ENCODE results near the gene KBTBD12. TPM values are rescaled to one million over a fixed set of nuclear protein-coding genes. Genes with fewer than 3 reads are reported as not detected.

KBTBD12 gene
- total RNA-seq, 1 experiment from 2014 or later, result not detected

GRCh38 chr3:128014548-128014947 lies 99.5 kb downstream of the KBTBD12 start:
- POLR2A ChIA-PET, result no interaction called here
- peaks cover 4 to 9% of the 10 kb centered on the region in 2 experiments; a peak in 3 of 4 replicates for H3K4me1 ChIP-seq (ENCODE audit: control insufficient read depth in 1 of 2, insufficient read depth in 2 of 2, low read length in 2 of 2)
- RAD21 ChIA-PET (ENCODE audit: low non-redundant PET in 1 of 2, low total read pairs in 2 of 2, uncharacterized antibody in 2 of 2, unreplicated experiment in 2 of 2), result no interaction called here
- H3K4me2 ChIP-seq (ENCODE audit: low read length), result no peak overlapping the region
- TF ChIP-seq, protein P1, sequence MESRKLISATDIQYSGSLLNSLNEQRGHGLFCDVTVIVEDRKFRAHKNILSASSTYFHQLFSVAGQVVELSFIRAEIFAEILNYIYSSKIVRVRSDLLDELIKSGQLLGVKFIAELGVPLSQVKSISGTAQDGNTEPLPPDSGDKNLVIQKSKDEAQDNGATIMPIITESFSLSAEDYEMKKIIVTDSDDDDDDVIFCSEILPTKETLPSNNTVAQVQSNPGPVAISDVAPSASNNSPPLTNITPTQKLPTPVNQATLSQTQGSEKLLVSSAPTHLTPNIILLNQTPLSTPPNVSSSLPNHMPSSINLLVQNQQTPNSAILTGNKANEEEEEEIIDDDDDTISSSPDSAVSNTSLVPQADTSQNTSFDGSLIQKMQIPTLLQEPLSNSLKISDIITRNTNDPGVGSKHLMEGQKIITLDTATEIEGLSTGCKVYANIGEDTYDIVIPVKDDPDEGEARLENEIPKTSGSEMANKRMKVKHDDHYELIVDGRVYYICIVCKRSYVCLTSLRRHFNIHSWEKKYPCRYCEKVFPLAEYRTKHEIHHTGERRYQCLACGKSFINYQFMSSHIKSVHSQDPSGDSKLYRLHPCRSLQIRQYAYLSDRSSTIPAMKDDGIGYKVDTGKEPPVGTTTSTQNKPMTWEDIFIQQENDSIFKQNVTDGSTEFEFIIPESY (IDR thresholded peaks at IDR 0.05; ENCODE audit: extremely low read depth, insufficient replicate concordance, low read length), result no peak
- CTCF ChIA-PET, result no interaction called here
- no peaks in the 10 kb centered on the region for H4K20me1 ChIP-seq (ENCODE audit: insufficient read depth)
- no peak overlapping the region for H3K27ac ChIP-seq (ENCODE audit: low read depth, low read length)
- no peaks in the 10 kb centered on the region for H3K27me3 ChIP-seq (ENCODE audit: insufficient read depth, low read length)
- intact Hi-C loops (cut with micrococcal nuclease), result no loop called here
- no peaks in the 10 kb centered on the region for H3K36me3 ChIP-seq (ENCODE audit: control insufficient read depth in 1 of 2, insufficient read depth in 2 of 2, low read length in 2 of 2)
- H3K79me2 ChIP-seq (ENCODE audit: insufficient read depth, low read length), result no peaks in the 10 kb centered on the region
- DNase-seq (ENCODE audit: low read depth, low spot score), result no peak
- H3K4me3 ChIP-seq (replicated peaks in 1 of 2; ENCODE audit: low read depth in 1 of 2, low read length in 2 of 2), result no peak overlapping the region
- H3K9me2 ChIP-seq (ENCODE audit: insufficient read depth), result no peaks in the 10 kb centered on the region
- no peak for ATAC-seq
- H3K9ac ChIP-seq (ENCODE audit: low read length), result no peak overlapping the region
- peaks cover 0 to 5% of the 10 kb centered on the region in 2 experiments; a peak in 1 of 4 replicates for H3K9me3 ChIP-seq (ENCODE audit: control insufficient read depth in 1 of 2, insufficient read depth in 1 of 2, low read depth in 1 of 2, low read length in 2 of 2)
- no peak overlapping the region for H2AFZ ChIP-seq (ENCODE audit: low read depth, low read length, poor library complexity, severe bottlenecking)
- BruUV-seq (replicated peaks), result no TSS peak

GRCh38 chr3:128016502-128016901 lies 101.5 kb downstream of the KBTBD12 start:
- intact Hi-C loops (cut with micrococcal nuclease), result no loop called here
- RAD21 ChIA-PET (ENCODE audit: low non-redundant PET in 1 of 2, low total read pairs in 2 of 2, uncharacterized antibody in 2 of 2, unreplicated experiment in 2 of 2), result no interaction called here
- BruUV-seq (replicated peaks), result no TSS peak
- H3K9ac ChIP-seq (ENCODE audit: low read length), result no peak overlapping the region
- DNase-seq (ENCODE audit: low read depth, low spot score) (no peak), ATAC-seq (no peak)
- H3K4me1 ChIP-seq (ENCODE audit: control insufficient read depth in 1 of 2, insufficient read depth in 2 of 2, low read length in 2 of 2), result peaks cover under 1 to 3% of the 10 kb centered on the region in 2 experiments; a peak in 3 of 4 replicates
- no peaks in the 10 kb centered on the region for H3K36me3 ChIP-seq (ENCODE audit: control insufficient read depth in 1 of 2, insufficient read depth in 2 of 2, low read length in 2 of 2)
- H3K9me2 ChIP-seq (ENCODE audit: insufficient read depth), result no peaks in the 10 kb centered on the region
- TF ChIP-seq EZH2phosphoT487 (IDR thresholded peaks at IDR 0.05; ENCODE audit: borderline replicate concordance), result no peak
- TF ChIP-seq RAD21 (IDR thresholded peaks at IDR 0.05; ENCODE audit: low read depth), result no peak
- TF ChIP-seq POLR2A (IDR thresholded peaks at IDR 0.05; ENCODE audit: borderline replicate concordance, extremely low read depth, insufficient read depth, insufficient read length), result no peak
- TF ChIP-seq FOSL1 (IDR thresholded peaks at IDR 0.05; ENCODE audit: low read depth), result no peak
- no peak for TF ChIP-seq ELF1 (IDR thresholded peaks at IDR 0.05; ENCODE audit: borderline replicate concordance, low read depth)
- no peak for TF ChIP-seq POLR2AphosphoS5 (IDR thresholded peaks at IDR 0.05; ENCODE audit: low read depth, low read length)
- no peak for TF ChIP-seq SP1 (IDR thresholded peaks at IDR 0.05; ENCODE audit: low read depth)
- TF ChIP-seq SIN3A (IDR thresholded peaks at IDR 0.05; ENCODE audit: low read depth), result no peak
- no peak for TF ChIP-seq YY1 (IDR thresholded peaks at IDR 0.05; ENCODE audit: extremely low read depth, insufficient replicate concordance, low read depth, low read length)
- no peak for TF ChIP-seq SRF (IDR thresholded peaks at IDR 0.05; ENCODE audit: low read depth)
- CTCF ChIA-PET, result no interaction called here
- POLR2A ChIA-PET, result interaction anchor here (0.7 kb wide), 1 partner anchor 36 kb away, joined by 5 read pairs; the partner anchor contains the start of gene SEC61A1
- H3K4me2 ChIP-seq (ENCODE audit: low read length), result no peak overlapping the region
- peaks cover 0 to 5% of the 10 kb centered on the region in 2 experiments; a peak in 1 of 4 replicates for H3K9me3 ChIP-seq (ENCODE audit: control insufficient read depth in 1 of 2, insufficient read depth in 1 of 2, low read depth in 1 of 2, low read length in 2 of 2)
- H2AFZ ChIP-seq (ENCODE audit: low read depth, low read length, poor library complexity, severe bottlenecking), result no peak overlapping the region
- no peaks in the 10 kb centered on the region for H4K20me1 ChIP-seq (ENCODE audit: insufficient read depth)
- no peaks in the 10 kb centered on the region for H3K79me2 ChIP-seq (ENCODE audit: insufficient read depth, low read length)
- no peak overlapping the region for H3K4me3 ChIP-seq (replicated peaks in 1 of 2; ENCODE audit: low read depth in 1 of 2, low read length in 2 of 2)
- no peak overlapping the region for H3K27ac ChIP-seq (ENCODE audit: low read depth, low read length)
- no peaks in the 10 kb centered on the region for H3K27me3 ChIP-seq (ENCODE audit: insufficient read depth, low read length)

Data from HCT116 (cell line).